OCI-LY1 (cell line): ENCODE measurements around the gene TIAM1.

Experiments used
- CTCF ChIP-seq: fragments of 200-600 bp; sonication (generic), shearing (Covaris generic); IDR thresholded peaks from 2 replicates; pipeline ENCODE4 v1.5.1; 2017; ENCODE audit warnings: mild to moderate bottlenecking, antibody characterized with exemption, low read length, moderate library complexity, mixed read lengths
- EZH2 ChIP-seq: fragments of 200-600 bp; sonication (generic), shearing (Covaris generic); IDR thresholded peaks from 2 replicates; pipeline ENCODE4 v1.8.0; 2017; ENCODE audit warnings: borderline replicate concordance, mixed run types, mild to moderate bottlenecking, antibody characterized with exemption, low read length, moderate library complexity, mixed read lengths

GRCh38 chr21:31261759-31262158 is 82.3 kb downstream of the TIAM1 start:
- TF ChIP-seq CTCF (no peak), EZH2 (no peak)
